Fibroblast of pulmonary artery (primary cell): Measurements from ENCODE around the gene GID8.

Experiments used
- DNase-seq: peaks from one replicate; pipeline ENCODE4 v3.0.0-alpha.2; 2010; ENCODE audit warnings: low read depth
- H3K4me3 ChIP-seq: replicated peaks from 2 replicates; pipeline ENCODE4 v1.5.1; 2011; ENCODE audit warnings: low read depth, mild to moderate bottlenecking, control low read depth, low read length, moderate library complexity
- TF ChIP-seq, protein P1 (sequence below): IDR thresholded peaks from 2 replicates; pipeline ENCODE4 v1.5.1; 2011; ENCODE audit warnings: mild to moderate bottlenecking, control low read depth, low read length, inconsistent platforms; ENCODE audit errors: missing control alignments

The GID8 gene

DNA sequence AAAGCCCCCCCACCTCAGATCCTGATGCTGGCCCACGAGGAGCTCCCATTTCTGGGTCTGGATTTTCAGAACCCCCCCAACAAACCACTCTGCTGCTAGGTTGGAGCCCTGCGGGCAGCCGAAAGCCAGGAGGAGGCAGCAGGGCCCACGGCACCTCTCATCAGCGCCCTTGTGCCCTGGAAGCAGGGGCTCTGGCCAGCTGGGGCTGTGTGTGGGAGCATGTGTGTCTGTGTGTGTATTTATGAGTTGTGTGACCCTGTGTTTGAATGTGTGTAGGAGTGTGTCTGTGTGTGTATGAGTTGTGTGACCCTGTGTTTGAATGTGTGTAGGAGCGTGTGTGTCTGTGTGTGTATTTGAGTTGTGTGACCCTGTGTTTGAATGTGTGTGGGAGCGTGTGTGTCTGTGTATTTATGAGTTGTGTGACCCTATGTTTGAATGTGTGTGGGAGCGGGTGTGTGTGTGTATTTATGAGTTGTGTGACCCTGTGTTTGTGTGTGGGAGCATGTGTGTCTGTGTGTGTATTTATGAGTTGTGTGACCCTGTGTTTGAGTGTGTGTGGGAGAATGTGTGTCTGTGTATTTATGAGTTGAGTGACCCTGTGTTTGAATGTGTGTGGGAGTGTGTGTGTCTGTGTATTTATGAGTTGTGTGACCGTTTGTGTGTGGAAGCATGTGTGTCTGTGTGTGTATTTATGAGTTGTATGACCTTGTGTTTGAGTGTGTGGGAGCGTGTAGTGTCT lies 33.4 kb downstream of the GID8 start:
- TF ChIP-seq, protein P1, sequence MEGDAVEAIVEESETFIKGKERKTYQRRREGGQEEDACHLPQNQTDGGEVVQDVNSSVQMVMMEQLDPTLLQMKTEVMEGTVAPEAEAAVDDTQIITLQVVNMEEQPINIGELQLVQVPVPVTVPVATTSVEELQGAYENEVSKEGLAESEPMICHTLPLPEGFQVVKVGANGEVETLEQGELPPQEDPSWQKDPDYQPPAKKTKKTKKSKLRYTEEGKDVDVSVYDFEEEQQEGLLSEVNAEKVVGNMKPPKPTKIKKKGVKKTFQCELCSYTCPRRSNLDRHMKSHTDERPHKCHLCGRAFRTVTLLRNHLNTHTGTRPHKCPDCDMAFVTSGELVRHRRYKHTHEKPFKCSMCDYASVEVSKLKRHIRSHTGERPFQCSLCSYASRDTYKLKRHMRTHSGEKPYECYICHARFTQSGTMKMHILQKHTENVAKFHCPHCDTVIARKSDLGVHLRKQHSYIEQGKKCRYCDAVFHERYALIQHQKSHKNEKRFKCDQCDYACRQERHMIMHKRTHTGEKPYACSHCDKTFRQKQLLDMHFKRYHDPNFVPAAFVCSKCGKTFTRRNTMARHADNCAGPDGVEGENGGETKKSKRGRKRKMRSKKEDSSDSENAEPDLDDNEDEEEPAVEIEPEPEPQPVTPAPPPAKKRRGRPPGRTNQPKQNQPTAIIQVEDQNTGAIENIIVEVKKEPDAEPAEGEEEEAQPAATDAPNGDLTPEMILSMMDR = no peak
- H3K4me3 ChIP-seq = no peak overlapping the region
- no peak for DNase-seq

DNA sequence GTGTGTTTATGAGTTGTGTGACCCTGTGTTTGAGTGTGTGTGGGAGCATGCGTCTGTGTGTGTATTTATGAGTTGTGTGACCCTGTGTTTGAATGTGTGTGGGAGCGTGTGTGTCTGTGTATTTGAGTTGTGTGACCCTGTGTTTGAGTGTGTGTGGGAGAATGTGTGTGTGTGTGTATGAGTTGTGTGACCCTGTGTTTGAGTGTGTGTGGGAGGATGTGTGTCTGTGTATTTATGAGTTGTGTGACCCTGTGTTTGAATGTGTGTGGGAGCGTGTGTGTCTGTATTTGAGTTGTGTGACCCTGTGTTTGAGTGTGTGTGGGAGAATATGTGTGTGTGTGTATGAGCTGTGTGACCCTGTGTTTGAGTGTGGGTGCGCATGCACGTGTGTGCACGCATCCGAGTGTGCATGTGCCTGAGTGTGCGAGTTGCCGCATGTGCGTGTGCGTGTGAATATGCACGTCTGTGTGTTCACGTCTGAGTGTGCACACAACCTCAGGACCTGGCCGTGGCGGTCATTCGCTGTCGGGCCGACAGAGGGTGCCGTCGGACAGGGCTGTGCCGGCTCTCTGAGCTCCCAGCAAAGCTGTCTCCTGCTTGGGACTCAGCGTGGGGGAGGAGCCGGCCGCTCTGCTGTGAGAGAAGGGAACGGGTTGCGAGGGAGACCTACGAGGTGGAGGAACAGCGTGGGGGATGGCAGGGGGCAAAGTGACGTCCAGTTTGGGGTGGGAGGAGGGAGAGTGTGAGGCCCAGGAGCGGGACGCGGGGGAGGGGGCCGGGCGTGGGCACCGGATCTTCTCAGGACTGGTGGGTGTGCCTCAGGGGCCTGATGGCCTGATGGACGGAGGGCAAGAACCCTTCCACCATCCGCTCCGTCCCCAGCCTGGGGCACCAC lies 34.2 kb downstream of the GID8 start:
- TF ChIP-seq, protein P1 = peak; percentile 87

DNA sequence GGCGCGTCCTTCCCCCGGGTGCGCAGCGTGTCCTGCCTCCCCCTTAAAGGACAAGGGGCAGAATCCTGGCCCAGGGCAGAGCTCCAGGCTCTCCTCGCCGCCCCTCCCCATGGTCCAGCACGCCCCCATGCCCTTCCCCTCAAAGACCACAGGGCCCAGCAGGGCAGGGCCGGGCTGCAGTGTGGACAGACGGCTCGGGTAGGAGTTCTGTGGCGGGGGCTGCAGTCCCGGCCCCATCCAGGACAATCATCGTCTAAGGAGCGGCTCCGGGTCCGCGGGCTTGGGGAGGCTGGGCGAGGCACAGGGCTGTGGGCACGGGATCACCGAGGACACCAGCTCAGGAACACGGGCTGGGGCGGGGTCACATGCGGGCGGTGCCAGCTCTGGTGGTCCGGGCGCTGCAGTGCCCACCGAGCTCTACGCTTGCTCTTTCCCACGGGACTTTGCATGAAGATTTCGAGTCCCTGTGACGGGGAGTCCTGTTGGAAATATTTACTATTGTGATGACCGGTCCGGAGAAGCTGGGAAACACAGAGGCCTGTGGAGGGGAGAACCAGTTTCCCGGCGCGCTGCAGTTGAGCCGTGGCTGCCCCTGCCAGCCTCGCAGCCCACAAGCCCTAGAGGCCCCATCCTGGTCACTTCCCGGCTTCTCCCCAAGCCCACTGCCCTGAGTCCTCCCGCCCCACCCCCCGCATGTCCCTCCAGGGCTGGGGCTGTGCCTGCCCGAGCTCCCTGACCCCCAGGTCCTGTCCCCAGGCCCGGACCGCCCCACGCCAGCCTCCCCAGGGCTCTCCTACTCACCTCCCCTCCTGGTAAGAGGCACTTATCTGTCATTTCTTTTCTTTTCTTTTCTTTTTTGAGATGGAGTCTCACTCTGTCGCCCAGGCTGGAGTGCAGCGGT lies 35.1 kb downstream of the GID8 start:
- TF ChIP-seq, protein P1 = no peak
- no peak for DNase-seq
- no peak overlapping the region for H3K4me3 ChIP-seq

More for the DNA sequence above, 34.2 kb downstream of the GID8 start:
- peak; percentile 81 for DNase-seq
- H3K4me3 ChIP-seq = peak overlapping the region; percentile 24

DNA sequence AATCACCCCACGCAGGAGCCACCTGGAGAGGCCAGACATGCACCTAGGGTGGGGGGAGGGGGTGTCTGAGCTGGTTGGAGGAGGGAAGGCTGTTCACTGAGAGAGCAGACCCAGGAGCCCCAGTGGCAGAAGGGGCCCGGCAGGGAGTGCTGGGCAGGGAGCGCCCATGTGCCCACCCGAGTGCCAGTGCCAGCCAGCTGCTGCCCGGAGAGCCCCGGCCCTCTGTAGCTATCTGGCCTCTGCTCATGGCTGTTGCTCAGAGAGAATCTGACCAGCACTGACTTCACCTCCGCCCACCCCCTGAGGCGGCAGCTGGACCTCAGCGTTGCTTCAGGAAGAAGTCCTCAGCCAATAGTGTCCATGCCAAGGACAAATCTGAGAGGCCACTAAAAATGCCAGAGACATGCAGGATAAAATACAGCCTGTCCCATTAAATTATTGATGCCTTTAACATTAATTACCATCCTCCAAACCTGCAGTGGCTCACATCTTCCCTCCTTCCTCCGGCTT lies 37.4 kb downstream of the GID8 start:
- TF ChIP-seq, protein P1 = no peak
- DNase-seq = no peak

DNA sequence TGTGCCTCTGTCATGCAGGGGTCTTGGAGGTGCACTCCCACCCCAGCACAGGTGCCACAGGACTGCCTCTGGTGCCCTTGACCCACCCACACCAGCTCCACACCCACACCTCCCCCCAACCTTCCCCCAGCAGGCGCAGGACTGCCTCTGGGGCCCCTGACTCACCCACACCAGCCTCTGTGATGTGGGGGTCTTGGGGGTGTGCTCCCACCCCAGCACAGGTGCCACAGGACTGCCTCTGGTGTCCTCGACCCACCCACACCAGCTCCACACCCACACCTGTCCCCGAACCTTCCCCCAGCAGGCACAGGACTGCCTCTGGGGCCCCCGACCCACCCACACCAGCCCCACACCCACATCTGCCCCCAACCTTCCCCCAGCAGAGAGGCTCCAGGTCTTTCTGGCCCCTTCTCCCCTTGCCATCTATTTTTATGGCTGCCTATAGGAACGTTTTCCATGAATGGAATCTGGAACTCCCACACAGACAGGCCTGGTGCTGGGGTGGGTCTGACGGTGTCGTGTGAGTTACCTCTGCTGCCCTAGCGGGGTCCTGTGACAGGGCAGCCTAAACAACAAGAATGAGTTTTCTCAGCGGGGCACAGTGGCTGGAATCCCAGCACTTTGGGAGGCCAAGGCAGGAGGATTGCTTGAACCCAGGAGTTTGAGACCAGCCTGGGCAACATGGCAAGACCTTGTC lies 38.0 kb downstream of the GID8 start:
- DNase-seq = no peak
- TF ChIP-seq, protein P1 = no peak
- no peak overlapping the region for H3K4me3 ChIP-seq

More for the DNA sequence above, 37.4 kb downstream of the GID8 start:
- H3K4me3 ChIP-seq = no peak overlapping the region

DNA sequence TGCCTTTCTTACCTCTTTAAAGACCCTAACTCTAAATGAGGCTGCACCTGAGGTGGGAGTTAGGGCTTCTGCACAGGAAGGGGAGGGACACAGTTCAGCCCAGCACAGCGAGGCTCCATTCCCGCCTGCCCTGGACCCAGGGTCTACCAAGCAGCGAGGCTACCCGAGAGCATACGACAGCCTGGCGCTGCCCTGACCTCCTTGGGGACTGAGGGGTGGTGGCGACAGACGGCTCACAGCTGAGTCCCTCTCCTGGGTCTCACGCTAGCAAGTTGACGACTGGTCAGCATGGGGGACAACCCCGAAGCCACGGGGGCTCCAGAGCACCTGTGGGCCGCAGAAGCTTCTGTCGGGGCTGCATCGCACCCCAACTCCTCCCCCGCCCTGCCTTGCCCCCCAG lies 38.9 kb downstream of the GID8 start:
- H3K4me3 ChIP-seq = no peak overlapping the region
- TF ChIP-seq, protein P1 = no peak
- DNase-seq = no peak
